ENCODE data around the gene NCOA1.

GRCh38 chr2:24815171-24815570 lies 324.1 kb downstream of the NCOA1 start:
- TF ChIP-seq CTCF (IDR thresholded peaks at IDR 0.05) (no peak), POLR2AphosphoS5 (IDR thresholded peaks at IDR 0.05; ENCODE audit: insufficient read depth in 1 of 2, low read depth in 1 of 2) (no peak)

Data from vagina (tissue), 2 donors.